ENCODE measurements around the gene SLC9B1. TPM values are rescaled to one million over a fixed set of nuclear protein-coding genes. Genes with fewer than 3 reads are reported as not detected.

Gene SLC9B1
- polyA plus RNA-seq, 1 donor (not counting 4 experiments of a cell fraction or from before 2014, with no cell fraction given), result 0.07 TPM

DNA sequence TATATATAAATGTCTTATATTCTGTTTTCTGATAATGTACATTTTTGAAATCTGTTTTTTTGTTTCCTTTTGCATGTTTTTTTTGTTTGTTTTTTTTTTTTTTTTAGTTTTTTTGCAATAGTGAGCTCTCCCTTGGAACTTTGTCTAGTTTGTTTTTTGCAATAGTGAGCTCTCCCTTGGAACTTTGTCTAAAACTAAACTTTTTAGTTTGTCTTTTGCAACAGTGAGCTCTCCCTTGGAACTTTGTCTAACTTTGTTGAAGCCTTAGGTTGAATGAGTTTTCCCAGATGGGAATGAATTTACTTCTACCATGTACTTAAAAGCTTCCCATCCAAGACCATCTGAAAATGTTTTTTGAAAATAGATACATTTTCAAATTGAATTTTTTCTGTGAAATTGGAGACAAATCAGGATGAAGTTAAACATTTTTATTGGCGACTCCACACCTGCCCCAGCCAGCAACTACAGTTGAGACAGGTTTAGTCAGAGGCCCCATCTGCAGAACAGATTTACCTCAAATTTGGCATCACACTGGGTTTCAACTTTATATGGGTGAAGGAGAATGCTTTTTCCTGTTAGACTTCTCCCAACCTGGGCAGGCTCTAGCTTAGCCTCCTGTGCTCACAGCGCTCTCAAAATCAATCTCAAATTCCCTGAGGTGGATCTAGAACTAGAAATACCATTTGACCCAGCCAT lies 41.1 kb upstream of the SLC9B1 start:
- TF ChIP-seq, protein P1, sequence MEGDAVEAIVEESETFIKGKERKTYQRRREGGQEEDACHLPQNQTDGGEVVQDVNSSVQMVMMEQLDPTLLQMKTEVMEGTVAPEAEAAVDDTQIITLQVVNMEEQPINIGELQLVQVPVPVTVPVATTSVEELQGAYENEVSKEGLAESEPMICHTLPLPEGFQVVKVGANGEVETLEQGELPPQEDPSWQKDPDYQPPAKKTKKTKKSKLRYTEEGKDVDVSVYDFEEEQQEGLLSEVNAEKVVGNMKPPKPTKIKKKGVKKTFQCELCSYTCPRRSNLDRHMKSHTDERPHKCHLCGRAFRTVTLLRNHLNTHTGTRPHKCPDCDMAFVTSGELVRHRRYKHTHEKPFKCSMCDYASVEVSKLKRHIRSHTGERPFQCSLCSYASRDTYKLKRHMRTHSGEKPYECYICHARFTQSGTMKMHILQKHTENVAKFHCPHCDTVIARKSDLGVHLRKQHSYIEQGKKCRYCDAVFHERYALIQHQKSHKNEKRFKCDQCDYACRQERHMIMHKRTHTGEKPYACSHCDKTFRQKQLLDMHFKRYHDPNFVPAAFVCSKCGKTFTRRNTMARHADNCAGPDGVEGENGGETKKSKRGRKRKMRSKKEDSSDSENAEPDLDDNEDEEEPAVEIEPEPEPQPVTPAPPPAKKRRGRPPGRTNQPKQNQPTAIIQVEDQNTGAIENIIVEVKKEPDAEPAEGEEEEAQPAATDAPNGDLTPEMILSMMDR (optimal IDR thresholded peaks at IDR 0.05 in 1 of 3, IDR thresholded peaks at IDR 0.05 in 1 of 3, conservative IDR thresholded peaks at IDR 0.05 in 1 of 3; ENCODE audit: extremely low read depth in 1 of 3, insufficient read depth in 2 of 3, low read length in 3 of 3), result no peak
- TF ChIP-seq EZH2 (IDR thresholded peaks at IDR 0.05; ENCODE audit: low read length), result no peak
- H3K9me3 ChIP-seq (ENCODE audit: control insufficient read depth, low read depth, low read length), result no peaks in the 10 kb centered on the region
- no peak overlapping the region for H2AFZ ChIP-seq (ENCODE audit: control insufficient read depth, low read length)
- H3K4me1 ChIP-seq (ENCODE audit: control insufficient read depth, extremely low read depth, insufficient read depth, low read length), result no peaks in the 10 kb centered on the region
- no peak overlapping the region for H3K9ac ChIP-seq (ENCODE audit: control insufficient read depth, extremely low read depth, insufficient read depth, low read length)
- FAIRE-seq (no peak), DNase-seq (ENCODE audit: low read depth, low spot score) (no peak)
- dilution Hi-C loops (cut with MboI; ENCODE audit: extremely low pct_ligation_motif_present, low sequenced_read_pairs), result no loop called here
- H3K27ac ChIP-seq (ENCODE audit: control insufficient read depth, insufficient read depth, low read length), result no peak overlapping the region
- H3K79me2 ChIP-seq (ENCODE audit: control insufficient read depth, insufficient read depth, low read length), result no peaks in the 10 kb centered on the region
- no peaks in the 10 kb centered on the region for H3K36me3 ChIP-seq (ENCODE audit: control insufficient read depth in 2 of 2, extremely low read depth in 1 of 2, insufficient read depth in 2 of 2, low read length in 2 of 2)
- H3K27me3 ChIP-seq (ENCODE audit: control insufficient read depth, extremely low read depth, insufficient read depth, low read length), result no peaks in the 10 kb centered on the region
- no peak overlapping the region for H3K4me2 ChIP-seq (ENCODE audit: control insufficient read depth, extremely low read depth, insufficient read depth, low read depth, low read length)
- no peaks in the 10 kb centered on the region for H4K20me1 ChIP-seq (ENCODE audit: control insufficient read depth, extremely low read depth, insufficient read depth, low read length)
- H3K4me3 ChIP-seq (ENCODE audit: control insufficient read depth in 2 of 3, extremely low read depth in 1 of 3, insufficient read depth in 2 of 3, low read depth in 1 of 3, low read length in 3 of 3), result no peak overlapping the region
- no peaks in the 10 kb centered on the region for H3K9me1 ChIP-seq (ENCODE audit: control insufficient read depth, extremely low read depth, insufficient read depth, low read length)

DNA sequence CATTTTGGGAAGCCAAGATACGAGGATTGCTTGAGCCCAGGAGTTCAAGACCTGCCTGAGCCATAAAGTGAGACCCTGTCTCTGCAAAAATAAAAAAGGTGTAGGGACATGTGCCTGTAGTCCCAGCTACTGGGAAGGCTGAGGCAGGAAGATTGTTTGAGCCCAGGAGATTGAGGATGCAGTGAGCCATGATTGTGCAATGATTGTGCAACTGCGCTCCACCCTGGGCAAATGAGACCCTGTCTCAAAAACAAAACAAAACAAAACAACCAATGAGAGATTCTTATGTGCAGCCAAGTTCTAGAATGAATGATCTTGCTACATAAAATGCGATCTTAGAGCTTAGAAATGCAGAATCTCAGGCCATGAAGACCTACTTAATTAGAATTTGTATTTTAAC lies 34.5 kb upstream of the SLC9B1 start:
- Histone ChIP-seq H3K4me3 (ENCODE audit: control insufficient read depth in 2 of 3, extremely low read depth in 1 of 3, insufficient read depth in 2 of 3, low read depth in 1 of 3, low read length in 3 of 3) (no peak overlapping the region), H2AFZ (ENCODE audit: control insufficient read depth, low read length) (no peak overlapping the region), H4K20me1 (ENCODE audit: control insufficient read depth, extremely low read depth, insufficient read depth, low read length) (no peaks in the 10 kb centered on the region), H3K79me2 (ENCODE audit: control insufficient read depth, insufficient read depth, low read length) (no peaks in the 10 kb centered on the region), H3K4me2 (ENCODE audit: control insufficient read depth, extremely low read depth, insufficient read depth, low read depth, low read length) (no peak overlapping the region), H3K36me3 (ENCODE audit: control insufficient read depth in 2 of 2, extremely low read depth in 1 of 2, insufficient read depth in 2 of 2, low read length in 2 of 2) (peaks cover 0 to 1% of the 10 kb centered on the region in 2 experiments), H3K9ac (ENCODE audit: control insufficient read depth, extremely low read depth, insufficient read depth, low read length) (no peak overlapping the region), H3K9me1 (ENCODE audit: control insufficient read depth, extremely low read depth, insufficient read depth, low read length) (no peaks in the 10 kb centered on the region), H3K9me3 (ENCODE audit: control insufficient read depth, low read depth, low read length) (no peaks in the 10 kb centered on the region), H3K4me1 (ENCODE audit: control insufficient read depth, extremely low read depth, insufficient read depth, low read length) (no peaks in the 10 kb centered on the region), H3K27ac (ENCODE audit: control insufficient read depth, insufficient read depth, low read length) (no peak overlapping the region), H3K27me3 (ENCODE audit: control insufficient read depth, extremely low read depth, insufficient read depth, low read length) (no peaks in the 10 kb centered on the region)
- DNase-seq (ENCODE audit: low read depth, low spot score), result no peak
- TF ChIP-seq EZH2 (IDR thresholded peaks at IDR 0.05; ENCODE audit: low read length), result no peak
- TF ChIP-seq, protein P1 (optimal IDR thresholded peaks at IDR 0.05 in 1 of 3, IDR thresholded peaks at IDR 0.05 in 1 of 3, conservative IDR thresholded peaks at IDR 0.05 in 1 of 3; ENCODE audit: extremely low read depth in 1 of 3, insufficient read depth in 2 of 3, low read length in 3 of 3), result no peak
- dilution Hi-C loops (cut with MboI; ENCODE audit: extremely low pct_ligation_motif_present, low sequenced_read_pairs), result no loop called here
- no peak for FAIRE-seq
